Bronchial epithelial cell (primary cell): ENCODE results near the gene NFATC4. TPM values are rescaled to one million over a fixed set of nuclear protein-coding genes. Genes with fewer than 3 reads are reported as not detected.

ENCODE experiments used
- DNase-seq: peaks from one replicate; pipeline ENCODE4 v3.0.0-alpha.2; 2010; ENCODE audit warnings: low read depth
- FAIRE-seq: peaks from 2 replicates; lab custom pipeline; 2011; peaks lifted over from hg19 to GRCh38; lab: Jason Lieb, UNC
- H3K27me3 ChIP-seq: 2 replicates; pipeline ENCODE4 v1.5.1; 2011; ENCODE audit warnings: low read length; ENCODE audit not compliant: control insufficient read depth, insufficient read depth
- H3K36me3 ChIP-seq: 2 replicates; pipeline ENCODE4 v1.5.1; 2011; ENCODE audit warnings: low read length; ENCODE audit not compliant: control insufficient read depth, insufficient read depth
- H3K4me3 ChIP-seq: 2 replicates; pipeline ENCODE4 v1.5.1; 2011; ENCODE audit warnings: mild to moderate bottlenecking, low read depth, low read length, control low read depth
- total RNA-seq: library from RNA; depleted of rRNA; stranded (reverse); fragments of >200 nt; gene quantifications from 2 replicates; pipeline ENCODE4 v1.2.1, GENCODE V29; 2014
- TF ChIP-seq, protein P1 (sequence below): IDR thresholded peaks from 2 replicates; pipeline ENCODE4 v1.5.1; 2011; ENCODE audit warnings: mild to moderate bottlenecking, moderate library complexity, low read length, control low read depth, inconsistent platforms; ENCODE audit not compliant: insufficient read depth, severe bottlenecking

NFATC4 gene
- total RNA-seq, 1 donor from 2014 or later = 4.7 TPM

DNA sequence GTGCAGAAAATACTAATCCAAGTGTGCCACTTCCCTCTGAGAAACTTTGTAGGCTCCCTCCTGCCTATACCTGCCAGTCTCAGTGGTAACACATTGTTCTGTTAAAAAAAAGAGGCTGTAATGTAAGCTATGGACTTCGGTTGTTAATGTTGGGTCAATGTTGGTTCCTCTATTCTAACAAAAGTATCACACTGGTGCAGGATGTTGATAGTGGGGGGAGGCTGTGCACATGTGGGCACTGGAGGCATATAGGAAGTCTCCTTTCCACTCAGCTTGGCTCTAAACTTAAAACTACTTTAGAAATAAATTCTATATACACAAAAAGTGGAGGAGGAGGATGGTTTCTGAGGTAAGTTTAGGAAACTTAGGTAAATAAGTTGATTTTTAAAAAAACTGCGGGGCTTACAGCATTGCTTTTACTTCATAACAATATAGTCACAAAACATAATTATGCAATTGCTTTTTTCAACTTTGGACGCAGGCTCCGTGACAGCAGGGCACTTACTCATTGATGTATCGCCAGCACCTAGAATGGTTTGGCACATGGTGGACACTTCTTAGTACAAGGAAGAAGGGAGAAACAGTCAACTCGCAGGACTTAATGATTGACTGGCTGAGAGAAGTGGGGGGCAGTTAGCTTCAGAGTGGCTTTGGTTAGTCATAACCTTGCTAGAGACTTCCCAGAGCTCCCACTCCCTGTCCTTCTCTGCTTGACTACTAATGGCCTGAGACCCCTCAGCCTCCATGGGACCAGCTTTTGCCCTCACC lies 22.9 kb downstream of the NFATC4 start:
- H3K27me3 ChIP-seq = no peaks in the 10 kb centered on the region
- DNase-seq (no peak), FAIRE-seq (no peak)
- no peaks in the 10 kb centered on the region for H3K36me3 ChIP-seq
- no peak overlapping the region for H3K4me3 ChIP-seq
- TF ChIP-seq, protein P1, sequence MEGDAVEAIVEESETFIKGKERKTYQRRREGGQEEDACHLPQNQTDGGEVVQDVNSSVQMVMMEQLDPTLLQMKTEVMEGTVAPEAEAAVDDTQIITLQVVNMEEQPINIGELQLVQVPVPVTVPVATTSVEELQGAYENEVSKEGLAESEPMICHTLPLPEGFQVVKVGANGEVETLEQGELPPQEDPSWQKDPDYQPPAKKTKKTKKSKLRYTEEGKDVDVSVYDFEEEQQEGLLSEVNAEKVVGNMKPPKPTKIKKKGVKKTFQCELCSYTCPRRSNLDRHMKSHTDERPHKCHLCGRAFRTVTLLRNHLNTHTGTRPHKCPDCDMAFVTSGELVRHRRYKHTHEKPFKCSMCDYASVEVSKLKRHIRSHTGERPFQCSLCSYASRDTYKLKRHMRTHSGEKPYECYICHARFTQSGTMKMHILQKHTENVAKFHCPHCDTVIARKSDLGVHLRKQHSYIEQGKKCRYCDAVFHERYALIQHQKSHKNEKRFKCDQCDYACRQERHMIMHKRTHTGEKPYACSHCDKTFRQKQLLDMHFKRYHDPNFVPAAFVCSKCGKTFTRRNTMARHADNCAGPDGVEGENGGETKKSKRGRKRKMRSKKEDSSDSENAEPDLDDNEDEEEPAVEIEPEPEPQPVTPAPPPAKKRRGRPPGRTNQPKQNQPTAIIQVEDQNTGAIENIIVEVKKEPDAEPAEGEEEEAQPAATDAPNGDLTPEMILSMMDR = no peak

DNA sequence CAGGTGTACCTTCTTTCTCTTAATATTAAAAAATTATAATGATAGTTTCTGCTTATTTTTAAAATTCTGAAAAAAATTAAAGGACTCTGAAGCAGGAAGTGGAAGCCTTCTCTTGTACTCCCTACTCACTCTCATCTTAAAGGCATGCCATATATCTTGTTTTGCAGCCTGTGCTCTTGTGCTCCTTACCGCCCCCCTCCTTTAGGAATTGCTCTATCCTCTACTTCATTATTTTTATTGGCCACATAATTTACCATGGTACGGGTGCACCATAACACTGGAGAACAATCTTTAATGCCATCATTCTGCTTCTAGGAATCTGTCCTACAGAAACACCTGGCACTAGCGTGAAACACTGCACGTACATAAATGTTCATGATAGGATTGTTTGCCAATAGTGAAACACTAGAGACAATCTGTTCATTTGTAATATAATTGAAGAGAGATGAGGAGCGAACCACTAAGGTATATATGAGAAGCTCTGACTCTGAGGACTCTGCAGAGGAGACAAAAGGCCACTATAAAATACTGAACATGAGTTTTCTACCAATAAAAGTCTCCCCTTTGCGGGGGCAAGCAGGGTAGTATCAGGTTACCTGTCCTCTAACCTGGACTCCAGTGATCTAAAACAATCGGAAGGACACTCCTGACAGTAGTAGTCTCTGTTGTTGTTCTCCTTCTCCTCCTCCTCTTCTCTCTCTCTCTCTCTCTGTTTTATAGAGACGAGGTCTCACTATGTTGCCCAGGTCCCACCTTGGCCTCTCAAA lies 24.5 kb downstream of the NFATC4 start:
- TF ChIP-seq, protein P1 = peak; percentile 40
- Histone ChIP-seq H3K4me3 (no peak overlapping the region), H3K27me3 (no peaks in the 10 kb centered on the region), H3K36me3 (no peaks in the 10 kb centered on the region)
- peak; percentile 90 for DNase-seq
- FAIRE-seq = no peak

DNA sequence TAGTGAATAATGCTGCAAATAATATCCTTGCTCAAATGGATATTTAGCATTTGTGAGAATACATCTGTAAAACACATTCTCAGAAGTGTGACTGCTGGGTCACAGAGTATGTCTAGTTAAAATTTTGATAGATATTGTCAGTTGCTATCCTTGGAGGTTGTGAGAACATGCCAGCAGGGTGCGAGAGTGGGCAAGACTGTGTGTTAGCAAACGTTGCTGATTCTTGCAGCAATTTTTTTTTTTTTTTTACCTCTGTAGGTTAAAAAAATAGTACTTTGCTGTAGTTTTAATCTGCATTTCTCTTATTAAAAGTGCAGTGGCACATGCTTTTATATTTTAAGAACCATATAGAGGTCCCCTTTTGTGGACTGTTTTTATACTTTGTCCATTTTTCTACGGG lies 26.3 kb downstream of the NFATC4 start:
- H3K36me3 ChIP-seq = no peaks in the 10 kb centered on the region
- DNase-seq (no peak), FAIRE-seq (no peak)
- TF ChIP-seq, protein P1 = peak; percentile 11
- H3K4me3 ChIP-seq = no peak overlapping the region
- no peaks in the 10 kb centered on the region for H3K27me3 ChIP-seq

DNA sequence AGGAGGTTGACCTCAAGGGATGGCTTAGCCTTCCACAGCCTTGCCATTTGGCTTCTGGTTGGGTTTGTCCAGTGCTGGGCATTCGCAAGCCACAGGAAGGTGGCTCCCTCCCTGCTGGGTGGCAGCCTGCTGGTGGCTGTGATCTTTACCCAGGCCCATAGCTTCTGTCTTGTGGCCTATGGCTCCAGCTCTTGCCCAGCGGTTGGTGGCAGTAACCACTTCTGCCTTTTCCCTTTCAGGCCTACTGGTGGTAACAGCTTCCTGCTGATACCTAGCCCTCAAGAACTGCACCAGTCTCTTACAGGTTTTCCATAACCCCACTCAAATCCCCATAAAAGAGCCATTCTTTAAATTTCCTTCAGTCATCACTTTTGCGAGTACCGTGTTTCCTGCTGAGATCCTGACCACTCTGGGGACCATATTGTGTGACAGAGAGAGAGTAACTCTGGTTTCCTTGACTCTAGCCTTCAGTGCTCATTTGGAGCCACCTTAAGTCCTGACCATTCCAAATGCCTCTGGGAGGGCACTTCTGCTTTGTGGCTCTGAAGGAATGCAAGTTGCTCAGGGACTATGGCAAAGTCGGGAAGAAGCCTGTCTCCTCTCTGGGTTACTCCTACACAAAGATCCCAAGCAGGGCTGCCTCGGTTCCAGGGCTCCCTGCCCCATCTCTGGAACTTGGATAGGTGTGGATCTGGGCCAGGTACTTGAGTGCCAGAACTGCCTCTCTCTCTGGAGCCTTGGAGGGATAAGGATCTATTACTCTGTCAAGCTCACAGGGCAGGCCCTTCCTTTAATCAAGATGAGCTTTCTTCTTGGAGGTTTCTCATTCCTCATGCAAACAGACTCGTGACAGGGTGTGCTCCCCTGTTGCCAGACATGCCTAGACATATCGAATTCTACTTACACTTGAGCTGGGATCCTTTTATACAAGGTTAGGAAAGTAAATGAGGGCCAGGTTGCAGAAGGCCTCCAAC lies 27.9 kb downstream of the NFATC4 start:
- DNase-seq = peak; percentile 87
- no peaks in the 10 kb centered on the region for H3K27me3 ChIP-seq
- peak; percentile 58 for FAIRE-seq
- TF ChIP-seq, protein P1 = no peak
- H3K4me3 ChIP-seq = no peak overlapping the region
- H3K36me3 ChIP-seq = no peaks in the 10 kb centered on the region

DNA sequence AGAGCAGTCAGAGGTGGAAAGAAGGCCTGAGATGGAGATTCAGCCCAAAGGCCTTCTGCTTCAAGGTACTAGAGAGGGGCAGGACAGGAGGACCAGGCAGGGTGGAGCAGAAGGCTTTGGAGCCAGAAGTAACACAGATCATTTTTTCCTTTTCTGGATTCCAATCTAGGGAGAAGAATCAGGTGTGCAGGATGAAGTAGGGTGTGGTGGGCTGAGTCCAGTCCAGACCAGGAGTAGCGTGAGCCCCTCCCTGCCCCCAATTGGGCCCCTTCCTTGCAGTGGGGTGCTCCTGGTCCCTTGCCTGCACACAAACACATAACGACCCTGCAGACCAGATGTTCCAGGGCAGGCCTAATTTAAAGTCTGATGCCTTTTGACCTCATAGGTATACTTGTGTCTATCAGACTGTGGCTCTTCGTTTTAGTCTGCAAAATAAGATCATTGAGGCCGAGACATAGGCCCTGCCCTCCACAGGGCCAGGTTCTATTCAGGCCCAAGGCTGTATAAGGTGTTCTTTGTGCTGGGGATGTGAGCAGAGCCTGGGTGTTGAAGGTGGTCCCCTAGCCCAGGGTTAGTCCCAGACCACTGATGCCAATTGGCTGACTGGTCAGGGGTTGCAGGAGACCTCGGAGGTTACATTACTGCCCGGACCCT lies 29.8 kb downstream of the NFATC4 start:
- TF ChIP-seq, protein P1 = no peak
- no peaks in the 10 kb centered on the region for H3K27me3 ChIP-seq
- no peak for DNase-seq
- FAIRE-seq = no peak
- H3K36me3 ChIP-seq = no peaks in the 10 kb centered on the region
- H3K4me3 ChIP-seq = no peak overlapping the region
